GM12878 (cell line): ENCODE results near the gene SLC25A52. TPM values are rescaled to one million over a fixed set of nuclear protein-coding genes. Genes with fewer than 3 reads are reported as not detected.
A peak's percentile ranks its signal among the peaks of the same experiment; 100 is the strongest.

Source experiments
- ATAC-seq: fragments of 200-7000 bp; cut with Tn5 transposase; 3 replicates; pipeline ENCODE4 v1.9.1; 2020; ENCODE audit warnings: mild to moderate bottlenecking, moderate library complexity
- BruUV-seq: library from RNA; stranded (reverse); fragments of 400-500 nt; replicated peaks from 2 replicates; lab custom pipeline; 2021; lab: Mats Ljungman, UMichigan
- CTCF ChIA-PET: fragments of 300-600 bp; sonication (Branson Sonifier 250); formaldehyde crosslinking; extraction: SDS; loops from one replicate; lab custom pipeline; 2021; ENCODE audit warnings: inconsistent platforms; lab: Yijun Ruan, JAX
- POLR2A ChIA-PET: fragments of 350-600 bp; formaldehyde crosslinking; extraction: SDS; loops from one replicate; lab custom pipeline; 2021; ENCODE audit warnings: inconsistent platforms; lab: Charles Lee
- RAD21 ChIA-PET: fragments of 300-600 bp; sonication (Branson Sonifier 250); formaldehyde crosslinking; loops from one replicate; lab custom pipeline; 2023; ENCODE audit warnings: antibody characterized with exemption; ENCODE audit not compliant: unreplicated experiment; lab: Charles Lee
- SMC1A ChIA-PET: fragments of 300-600 bp; sonication (Branson Sonifier 250); formaldehyde crosslinking; loops from one replicate; lab custom pipeline; 2023; ENCODE audit not compliant: unreplicated experiment, uncharacterized antibody; lab: Charles Lee
- DNase-seq: peaks from one replicate; pipeline ENCODE4 v3.0.0-alpha.2; 2011; ENCODE audit warnings: low read depth, low spot score
- FAIRE-seq: peaks from 3 replicates; lab custom pipeline; 2011; peaks lifted over from hg19 to GRCh38; lab: Jason Lieb, UNC
- H2AFZ ChIP-seq: 2 replicates; pipeline ENCODE4 v1.6.0; 2011; ENCODE audit warnings: low read depth, low read length, control low read depth; ENCODE audit not compliant: control insufficient read depth
- H3K27ac ChIP-seq: 2 replicates; pipeline ENCODE4 v1.5.1; 2011; ENCODE audit warnings: control low read depth; ENCODE audit not compliant: control insufficient read depth, insufficient read depth
- H3K27me3 ChIP-seq, 2 experiments: replicated peaks in 1 of 2; 2 replicates each; pipeline versions ENCODE4 v1.6.0 to v1.6.1; 2011; ENCODE audit warnings: low read length in 1 of 2; ENCODE audit not compliant: control insufficient read depth in 2 of 2, insufficient read depth in 2 of 2
- H3K36me3 ChIP-seq, 2 experiments: 2 replicates each; pipeline ENCODE4 v1.5.1; 2011; ENCODE audit warnings: low read length in 1 of 2; ENCODE audit not compliant: control insufficient read depth in 2 of 2, insufficient read depth in 2 of 2
- H3K4me1 ChIP-seq: 2 replicates; pipeline ENCODE4 v1.6.1; 2011; ENCODE audit warnings: mild to moderate bottlenecking, low read length, moderate library complexity, mixed read lengths; ENCODE audit not compliant: control insufficient read depth, insufficient read depth
- H3K4me2 ChIP-seq: 2 replicates; pipeline ENCODE4 v1.6.0; 2011; ENCODE audit warnings: control low read depth; ENCODE audit not compliant: control insufficient read depth, insufficient read depth
- H3K4me3 ChIP-seq: fragments of 200-600 bp; sonication (generic); 2 replicates; pipeline ENCODE4 v1.5.1; 2016
- H3K79me2 ChIP-seq: 2 replicates; pipeline ENCODE4 v1.6.0; 2011; ENCODE audit warnings: low read length; ENCODE audit not compliant: control insufficient read depth, insufficient read depth
- H3K9ac ChIP-seq: 2 replicates; pipeline ENCODE4 v1.8.0; 2011; ENCODE audit warnings: low read length, control low read depth, mixed read lengths; ENCODE audit not compliant: control insufficient read depth, insufficient read depth
- H3K9me3 ChIP-seq: replicated peaks from 3 replicates; pipeline ENCODE4 v1.5.1; 2011; ENCODE audit warnings: mild to moderate bottlenecking, low read length; ENCODE audit not compliant: control insufficient read depth, insufficient read depth
- H4K20me1 ChIP-seq: 2 replicates; pipeline ENCODE4 v1.6.0; 2011; ENCODE audit not compliant: control insufficient read depth, insufficient read depth
- CEBPB ChIP-seq, 2 experiments: fragments of 150-350 bp in 1 of 2; IDR thresholded peaks; 2 replicates each; pipeline ENCODE4 v1.6.1; 2012 to 2014; ENCODE audit warnings: low read depth in 2 of 2, low read length in 2 of 2, borderline replicate concordance in 1 of 2, inconsistent platforms in 1 of 2
- CHD1 ChIP-seq: IDR thresholded peaks from 2 replicates; pipeline ENCODE4 v1.6.1; 2012; ENCODE audit warnings: low read depth, low read length, improper control_type of control experiment
- NR2F1 ChIP-seq: fragments of 450-650 bp; conservative IDR thresholded peaks from 2 replicates; pipeline ENCODE4 v1.6.1; 2017; ENCODE audit warnings: mild to moderate bottlenecking
- SPI1 ChIP-seq: IDR thresholded peaks from 2 replicates; pipeline ENCODE4 v1.6.1; 2011; ENCODE audit warnings: low read depth, mild to moderate bottlenecking, low read length, moderate library complexity, borderline replicate concordance; ENCODE audit not compliant: insufficient read depth
- SUZ12 ChIP-seq: fragments of 200-600 bp; sonication (generic); IDR thresholded peaks from one replicate; pipeline ENCODE4 v1.6.1; 2018; ENCODE audit warnings: antibody characterized with exemption, mild to moderate bottlenecking; ENCODE audit not compliant: unreplicated experiment
- ZNF592 ChIP-seq: fragments of 450-650 bp; IDR thresholded peaks from 2 replicates; pipeline ENCODE4 v1.6.1; 2017; ENCODE audit warnings: mild to moderate bottlenecking, moderate library complexity
- WGBS: methylation state at CpG from one replicate; pipeline ENCODE4 v1.1.6; 2016; ENCODE audit warnings: low lambda C conversion rate; ENCODE audit not compliant: insufficient replicate concordance, insufficient coverage; ENCODE audit errors: missing lambda C conversion rate; 5-methylcytosine and 5-hydroxymethylcytosine counted together
- in situ Hi-C: fragments of 300-500 bp; cut with MboI; formaldehyde crosslinking; loops from 9 replicates; pipeline ENCODE4 v1.14.3; 2018; ENCODE audit warnings: mixed read lengths
- intact Hi-C: fragments of 100-400 bp; cut with micrococcal nuclease; formaldehyde crosslinking; loops from one replicate; pipeline ENCODE4 v1.14.2; 2022; ENCODE audit not compliant: unreplicated experiment
- polyA plus RNA-seq, 11 experiments: library from polyadenylated mRNA; depleted of rRNA in 4 of 11; unstranded in 6 of 11; stranded (reverse) in 5 of 11; fragments of >200 nt; fragmentation: Nextera tagmentation in 4 of 11; fragmentation: Illumina TruSeq in 1 of 11; extraction: Ambion mirVana in 4 of 11; extraction: Trizol in 1 of 11; gene quantifications; 1 replicate in 1 of 11; 2 replicates in 10 of 11; pipeline versions ENCODE4 v1.2.1 to v1.2.3, GENCODE V29; 2011 to 2016; ENCODE audit warnings: inconsistent platforms in 2 of 11, missing spikeins in 2 of 11, low read depth in 1 of 11
- total RNA-seq, 4 experiments: library from RNA; depleted of rRNA in 3 of 4; stranded (reverse); fragments of >200 nt in 3 of 4; fragmentation: Illumina TruSeq in 1 of 4; extraction: Trizol in 1 of 4; gene quantifications; 2 replicates each; pipeline versions ENCODE4 v1.2.1 to v1.2.3, GENCODE V29; 2013 to 2021
- TF ChIP-seq, protein P1 (sequence below): fragments of 450-650 bp; IDR thresholded peaks from 2 replicates; pipeline ENCODE4 v1.6.1; 2018; ENCODE audit warnings: borderline replicate concordance, mild to moderate bottlenecking; ENCODE audit not compliant: partially characterized antibody
- TF ChIP-seq, protein P2 (sequence below): IDR thresholded peaks from 2 replicates; pipeline ENCODE4 v1.6.1; 2012; ENCODE audit warnings: low read depth, low read length, improper control_type of control experiment

SLC25A52 gene
- total and polyA plus RNA-seq, 10 of the 15 experiments (the other 5 are each of a cell fraction or from before 2014, with no cell fraction given) = not detected

GRCh38 chr18:31783059-31783458, 22.4 kb upstream of the SLC25A52 start:
- H3K27ac ChIP-seq = no peak overlapping the region
- ATAC-seq (peak; percentile 46; the same call in 1 of the 3 replicates), DNase-seq (no peak), FAIRE-seq (no peak)
- no peaks in the 10 kb centered on the region for H3K27me3 ChIP-seq
- no peak overlapping the region for H3K4me3 ChIP-seq
- in situ Hi-C loops = no loop called here
- BruUV-seq = no TSS peak
- H3K4me1 ChIP-seq = no peaks in the 10 kb centered on the region
- intact Hi-C loops = no loop called here
- no peak overlapping the region for H3K9ac ChIP-seq
- no peak for TF ChIP-seq CEBPB (IDR thresholded peaks at IDR 0.05; ENCODE audit: borderline replicate concordance in 1 of 2, low read depth in 2 of 2, low read length in 2 of 2)
- TF ChIP-seq, protein P1, sequence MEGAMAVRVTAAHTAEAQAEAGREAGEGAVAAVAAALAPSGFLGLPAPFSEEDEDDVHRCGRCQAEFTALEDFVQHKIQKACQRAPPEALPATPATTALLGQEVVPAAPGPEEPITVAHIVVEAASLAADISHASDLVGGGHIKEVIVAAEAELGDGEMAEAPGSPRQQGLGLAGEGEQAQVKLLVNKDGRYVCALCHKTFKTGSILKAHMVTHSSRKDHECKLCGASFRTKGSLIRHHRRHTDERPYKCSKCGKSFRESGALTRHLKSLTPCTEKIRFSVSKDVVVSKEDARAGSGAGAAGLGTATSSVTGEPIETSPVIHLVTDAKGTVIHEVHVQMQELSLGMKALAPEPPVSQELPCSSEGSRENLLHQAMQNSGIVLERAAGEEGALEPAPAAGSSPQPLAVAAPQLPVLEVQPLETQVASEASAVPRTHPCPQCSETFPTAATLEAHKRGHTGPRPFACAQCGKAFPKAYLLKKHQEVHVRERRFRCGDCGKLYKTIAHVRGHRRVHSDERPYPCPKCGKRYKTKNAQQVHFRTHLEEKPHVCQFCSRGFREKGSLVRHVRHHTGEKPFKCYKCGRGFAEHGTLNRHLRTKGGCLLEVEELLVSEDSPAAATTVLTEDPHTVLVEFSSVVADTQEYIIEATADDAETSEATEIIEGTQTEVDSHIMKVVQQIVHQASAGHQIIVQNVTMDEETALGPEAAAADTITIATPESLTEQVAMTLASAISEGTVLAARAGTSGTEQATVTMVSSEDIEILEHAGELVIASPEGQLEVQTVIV = no peak
- TF ChIP-seq, protein P2, sequence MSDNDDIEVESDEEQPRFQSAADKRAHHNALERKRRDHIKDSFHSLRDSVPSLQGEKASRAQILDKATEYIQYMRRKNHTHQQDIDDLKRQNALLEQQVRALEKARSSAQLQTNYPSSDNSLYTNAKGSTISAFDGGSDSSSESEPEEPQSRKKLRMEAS = no peak
- TF ChIP-seq SUZ12 = no peak
- TF ChIP-seq CHD1 = no peak
- TF ChIP-seq ZNF592 = no peak
- peak; percentile 56; the same call in 1 of the 2 replicates for TF ChIP-seq NR2F1
- TF ChIP-seq SPI1 = no peak
- H2AFZ ChIP-seq = no peak overlapping the region
- 19% methylated on average over 3 of the region's 3 CpGs for WGBS
- ChIA-PET RAD21 (no interaction called here), SMC1A (interaction anchor here (0.7 to 1.5 kb wide), 2 partner anchors 8 to 36 kb away, joined by 3 to 4 read pairs; no protein-coding TSS in a partner anchor), POLR2A (no interaction called here), CTCF (no interaction called here)
- peaks cover 6% of the 10 kb centered on the region for H3K9me3 ChIP-seq
- no peak overlapping the region for H3K4me2 ChIP-seq
- H3K36me3 ChIP-seq = no peaks in the 10 kb centered on the region
- H3K79me2 ChIP-seq = no peaks in the 10 kb centered on the region
- H4K20me1 ChIP-seq = no peaks in the 10 kb centered on the region
